ENCODE results near the gene PPP2R3B. TPM values are rescaled to one million over a fixed set of nuclear protein-coding genes. Genes with fewer than 3 reads are reported as not detected.

The PPP2R3B gene
- total RNA-seq, 1 experiment from 2014 or later = 130 TPM

DNA sequence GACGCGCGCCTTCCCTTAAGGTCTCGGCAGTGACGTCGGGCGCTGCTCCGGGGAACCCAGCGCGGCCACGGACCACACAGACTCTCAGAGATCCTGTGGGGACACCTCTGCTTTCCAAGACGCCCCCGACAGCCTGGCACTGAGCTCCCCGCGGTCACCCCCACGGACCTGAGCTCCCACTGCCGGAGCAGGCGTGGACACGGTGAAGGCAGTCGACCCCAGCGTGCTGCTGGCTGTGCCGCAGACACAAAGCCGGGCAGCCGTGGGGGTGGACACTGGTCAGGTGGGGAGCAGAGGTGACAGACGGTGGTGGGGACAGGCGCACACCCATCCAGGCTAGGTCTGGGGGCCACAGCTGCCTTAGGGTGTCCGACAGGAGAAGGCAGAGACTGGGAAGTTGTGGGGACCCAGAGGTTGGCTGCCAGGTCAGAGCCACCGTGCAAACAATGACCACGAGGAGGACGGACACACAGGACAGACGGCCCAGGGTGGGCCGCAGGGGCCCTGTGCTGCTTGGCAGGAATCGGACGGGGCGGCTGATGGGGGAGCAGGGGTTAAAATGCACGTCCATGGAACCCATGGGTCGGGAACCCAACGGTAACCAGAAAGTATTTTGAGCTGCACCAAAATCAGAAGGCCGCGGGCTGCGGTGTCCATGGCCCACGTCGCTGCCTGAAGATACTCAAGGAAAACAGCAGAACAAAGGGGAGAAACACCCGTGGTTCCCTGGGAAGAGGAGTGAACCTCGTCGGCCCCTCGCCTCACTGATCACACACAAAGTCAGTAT, 51.5 kb downstream of the PPP2R3B start (continued):
- no peak for TF ChIP-seq ZNF263 (CRISPR knock-in tag; IDR thresholded peaks at IDR 0.05; ENCODE audit: low read depth)

GRCh38 chrX:334331-334891, 52.3 kb downstream of the PPP2R3B start:
- no peak overlapping the region for H3K4me3 Mint-ChIP-seq
- POLR2A ChIA-PET = no interaction called here
- DNase-seq (ENCODE audit: low spot score) = no peak
- CTCF ChIA-PET = no interaction called here
- H3K36me3 Mint-ChIP-seq = peaks cover 25% of the 10 kb centered on the region
- H3K9me3 Mint-ChIP-seq = no peaks in the 10 kb centered on the region
- no peak for ATAC-seq
- no peaks in the 10 kb centered on the region for H3K4me1 Mint-ChIP-seq
- no peak for TF ChIP-seq ATF3 (CRISPR knock-in tag; conservative IDR thresholded peaks at IDR 0.05)
- TF ChIP-seq PREB (CRISPR knock-in tag; IDR thresholded peaks at IDR 0.05; ENCODE audit: borderline replicate concordance) = no peak
- TF ChIP-seq PRRX2 (CRISPR knock-in tag; IDR thresholded peaks at IDR 0.05) = no peak
- no peak for TF ChIP-seq MXD4 (CRISPR knock-in tag; IDR thresholded peaks at IDR 0.05; ENCODE audit: borderline replicate concordance)
- no peak for TF ChIP-seq CDX4 (CRISPR knock-in tag; IDR thresholded peaks at IDR 0.05; ENCODE audit: borderline replicate concordance)
- no peak for TF ChIP-seq ELF4 (CRISPR knock-in tag; IDR thresholded peaks at IDR 0.05; ENCODE audit: low read depth)
- TF ChIP-seq GTF2I (CRISPR knock-in tag; conservative IDR thresholded peaks at IDR 0.05) = no peak
- no peak for TF ChIP-seq SOX15 (CRISPR knock-in tag; IDR thresholded peaks at IDR 0.05)
- TF ChIP-seq, protein P1, sequence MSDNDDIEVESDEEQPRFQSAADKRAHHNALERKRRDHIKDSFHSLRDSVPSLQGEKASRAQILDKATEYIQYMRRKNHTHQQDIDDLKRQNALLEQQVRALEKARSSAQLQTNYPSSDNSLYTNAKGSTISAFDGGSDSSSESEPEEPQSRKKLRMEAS (CRISPR knock-in tag; IDR thresholded peaks at IDR 0.05) = no peak
- no peak for TF ChIP-seq ZNF425 (CRISPR knock-in tag; conservative IDR thresholded peaks at IDR 0.05)
- no peak for TF ChIP-seq ESRRA (CRISPR knock-in tag; IDR thresholded peaks at IDR 0.05; ENCODE audit: borderline replicate concordance)
- no peak overlapping the region for H3K27ac Mint-ChIP-seq
- H3K27me3 Mint-ChIP-seq (ENCODE audit: low read depth) = 0 out of 2 replicates have a peak, but pooled peaks cover 3% of the 10 kb centered on the region

- no peak overlapping the region for H3K4me3 Mint-ChIP-seq
- H3K27me3 Mint-ChIP-seq (ENCODE audit: low read depth) = 0 out of 2 replicates have a peak, but pooled peaks cover 3% of the 10 kb centered on the region
- H3K36me3 Mint-ChIP-seq = peaks cover 23% of the 10 kb centered on the region
- no peaks in the 10 kb centered on the region for H3K9me3 Mint-ChIP-seq
- ATAC-seq (no peak), DNase-seq (ENCODE audit: low spot score) (no peak)
- TF ChIP-seq OVOL2 (CRISPR knock-in tag; IDR thresholded peaks at IDR 0.05; ENCODE audit: borderline replicate concordance) (no peak), SMAD3 (CRISPR knock-in tag; IDR thresholded peaks at IDR 0.05; ENCODE audit: borderline replicate concordance) (no peak), NFE2L1 (CRISPR knock-in tag; IDR thresholded peaks at IDR 0.05) (no peak), ZNF671 (CRISPR knock-in tag; IDR thresholded peaks at IDR 0.05) (no peak), ZNF232 (CRISPR knock-in tag; IDR thresholded peaks at IDR 0.05) (no peak)
- H3K4me1 Mint-ChIP-seq = no peaks in the 10 kb centered on the region
- ChIA-PET POLR2A (no interaction called here), CTCF (no interaction called here)
- no peak overlapping the region for H3K27ac Mint-ChIP-seq
Observed at GRCh38 chrX:333611-334311, 52.9 kb downstream of the PPP2R3B start.
